K562 (cell line): ENCODE results near the gene HIPK1. TPM values are rescaled to one million over a fixed set of nuclear protein-coding genes. Genes with fewer than 3 reads are reported as not detected.
A peak's percentile ranks its signal among the peaks of the same experiment; 100 is the strongest.

ENCODE experiments used
- ATF1 ChIP-seq, 2 experiments: fragments of 450-650 bp in 1 of 2; IDR thresholded peaks; 2 replicates each; pipeline ENCODE4 v1.6.1; 2016; ENCODE audit warnings: missing compliant biosample characterization in 1 of 2, missing genetic modification characterization in 1 of 2
- BRD9 ChIP-seq: fragments of 450-650 bp; IDR thresholded peaks from 2 replicates; pipeline ENCODE4 v1.6.1; 2018; ENCODE audit warnings: low read depth; ENCODE audit not compliant: partially characterized antibody
- DLX4 ChIP-seq: fragments of 250-450 bp; sonication (Bioruptor Pico); IDR thresholded peaks from 2 replicates; pipeline ENCODE4 v1.6.1; 2021; ENCODE audit warnings: mild to moderate bottlenecking
- DNMT1 ChIP-seq: fragments of 450-650 bp; IDR thresholded peaks from 2 replicates; pipeline ENCODE4 v1.6.1; 2016; ENCODE audit warnings: antibody characterized with exemption, mild to moderate bottlenecking
- E2F1 ChIP-seq: sonication (generic); formaldehyde crosslinking; IDR thresholded peaks from 2 replicates; pipeline ENCODE4 v1.8.1; 2023; ENCODE audit warnings: mild to moderate bottlenecking, missing genetic modification reagents, moderate library complexity
- EP400 ChIP-seq: fragments of 450-650 bp; IDR thresholded peaks from 2 replicates; pipeline ENCODE4 v1.6.1; 2017; ENCODE audit warnings: antibody characterized with exemption, mild to moderate bottlenecking, moderate library complexity
- FOSL1 ChIP-seq: fragments of 200-800 bp; sonication (Bioruptor generic); conservative IDR thresholded peaks from 2 replicates; pipeline ENCODE4 v1.6.1; 2016; ENCODE audit warnings: missing genetic modification characterization, missing compliant biosample characterization
- HDAC1 ChIP-seq, 2 experiments: fragments of 450-650 bp; IDR thresholded peaks; 2 replicates each; pipeline ENCODE4 v1.6.1; 2016 to 2017; ENCODE audit warnings: inconsistent platforms in 1 of 2, mild to moderate bottlenecking in 1 of 2, moderate library complexity in 1 of 2
- PKNOX1 ChIP-seq: fragments of 450-650 bp; IDR thresholded peaks from 2 replicates; pipeline ENCODE4 v1.6.1; 2016
- PRMT5 ChIP-seq: sonication (generic); formaldehyde crosslinking; IDR thresholded peaks from 2 replicates; pipeline ENCODE4 v1.5.0; 2020; ENCODE audit warnings: missing genetic modification reagents
- PYGO2 ChIP-seq: fragments of 450-650 bp; IDR thresholded peaks from 2 replicates; pipeline ENCODE4 v1.6.1; 2016; ENCODE audit warnings: mild to moderate bottlenecking, missing genetic modification characterization, moderate library complexity, missing compliant biosample characterization
- RBM25 ChIP-seq: fragments of 200-400 bp; formaldehyde crosslinking; IDR thresholded peaks from 2 replicates; pipeline ENCODE4 v1.6.1; 2018; ENCODE audit warnings: low read length, low read depth, moderate library complexity; ENCODE audit not compliant: severe bottlenecking
- RCOR1 ChIP-seq, 2 experiments: IDR thresholded peaks; 2 replicates each; pipeline ENCODE4 v1.6.1; 2012; ENCODE audit warnings: low read depth in 2 of 2, low read length in 2 of 2, borderline replicate concordance in 1 of 2, improper control_type of control experiment in 1 of 2
- SIRT6 ChIP-seq: IDR thresholded peaks from one replicate; pipeline ENCODE4 v1.6.1; 2012; ENCODE audit warnings: low read depth, mild to moderate bottlenecking, control low read depth, inconsistent platforms, low read length, moderate library complexity
- SMAD4 ChIP-seq: fragments of 250-450 bp; sonication (Bioruptor Pico); conservative IDR thresholded peaks from 2 replicates; pipeline ENCODE4 v1.8.0; 2021; ENCODE audit warnings: inconsistent platforms, mild to moderate bottlenecking, moderate library complexity
- SP2 ChIP-seq: IDR thresholded peaks from 2 replicates; pipeline ENCODE4 v1.6.1; 2011; ENCODE audit warnings: mild to moderate bottlenecking, low read depth, low read length, moderate library complexity; ENCODE audit not compliant: poor library complexity, severe bottlenecking; ENCODE audit errors: extremely low read depth
- ZBTB17 ChIP-seq: fragments of 450-650 bp; formaldehyde crosslinking; IDR thresholded peaks from 2 replicates; pipeline ENCODE4 v1.4.0; 2020; ENCODE audit warnings: mild to moderate bottlenecking
- ZFX ChIP-seq: sonication (generic); formaldehyde crosslinking; IDR thresholded peaks from 2 replicates; pipeline ENCODE4 v1.8.0; 2022; ENCODE audit warnings: mild to moderate bottlenecking, missing genetic modification reagents, moderate library complexity
- ZNF133 ChIP-seq: fragments of 250-450 bp; sonication (Bioruptor Pico); IDR thresholded peaks from 2 replicates; pipeline ENCODE4 v1.4.0; 2020; ENCODE audit warnings: mild to moderate bottlenecking
- ZNF609 ChIP-seq: sonication (generic); formaldehyde crosslinking; IDR thresholded peaks from 2 replicates; pipeline ENCODE4 v1.8.1; 2023; ENCODE audit warnings: missing genetic modification reagents, mild to moderate bottlenecking, borderline replicate concordance
- polyA plus RNA-seq, 8 experiments: library from polyadenylated mRNA; depleted of rRNA in 4 of 8; stranded (reverse) in 5 of 8; unstranded in 3 of 8; fragments of >200 nt; fragmentation: Nextera tagmentation in 2 of 8; fragmentation: Illumina TruSeq in 1 of 8; extraction: Ambion mirVana in 2 of 8; extraction: Trizol in 1 of 8; gene quantifications; 2 replicates each; pipeline versions ENCODE4 v1.2.1 to v1.2.3, GENCODE V29; 2011 to 2014; ENCODE audit warnings: inconsistent platforms in 1 of 8, missing spikeins in 1 of 8
- total RNA-seq, 7 experiments: library from RNA; depleted of rRNA in 6 of 7; stranded (reverse); fragments of >200 nt in 6 of 7; fragmentation: Illumina TruSeq in 2 of 7; extraction: Trizol in 2 of 7; gene quantifications; 2 replicates each; pipeline versions ENCODE4 v1.2.1 to v1.2.3, GENCODE V29; 2011 to 2021; ENCODE audit warnings: low replicate concordance in 1 of 7

HIPK1 gene
- total and polyA plus RNA-seq, 9 of the 15 experiments (the other 6 are each of a cell fraction or from before 2014, with no cell fraction given) = 10.0 to 57.9 (median 29.6) TPM

GRCh38 chr1:113981962-113982931 is 53.1 kb downstream of the HIPK1 start (continued):
- no peak for TF ChIP-seq E2F1 (CRISPR knock-in tag)
- TF ChIP-seq ATF1 (CRISPR knock-in tag; IDR thresholded peaks at IDR 0.05) = no peak
- TF ChIP-seq ATF1 (tag; IDR thresholded peaks at IDR 0.05) = no peak
- TF ChIP-seq SIRT6 = no peak
- no peak for TF ChIP-seq RBM25
- TF ChIP-seq SMAD4 (CRISPR knock-in tag) = peak; percentile 67
- no peak for TF ChIP-seq SP2
- TF ChIP-seq ZNF133 (CRISPR knock-in tag) = no peak
- no peak for TF ChIP-seq FOSL1 (tag)
- no peak for TF ChIP-seq DLX4 (CRISPR knock-in tag)
- no peak for TF ChIP-seq EP400
- TF ChIP-seq ZNF609 (CRISPR knock-in tag) = no peak
- TF ChIP-seq HDAC1 (IDR thresholded peaks at IDR 0.05) = 0 out of 4 replicates have a peak, but pooled peaks of 1 of the 2 experiments have one; percentile 30
- no peak for TF ChIP-seq PYGO2 (tag)
- TF ChIP-seq RCOR1 (IDR thresholded peaks at IDR 0.05; ENCODE audit: borderline replicate concordance in 1 of 2, low read depth in 2 of 2, low read length in 2 of 2) = peak in 1 of 2 experiments; percentile 52; a peak in 2 of 4 replicates
- TF ChIP-seq DNMT1 = no peak
- no peak for TF ChIP-seq PKNOX1
- no peak for TF ChIP-seq ZFX (CRISPR knock-in tag)
- TF ChIP-seq ZBTB17 (CRISPR knock-in tag) = no peak
- no peak for TF ChIP-seq PRMT5 (CRISPR knock-in tag)
- no peak for TF ChIP-seq BRD9
